Stimulated activated CD4-positive, alpha-beta T cell treated with anti-CD3 and anti-CD28 coated beads, Interleukin-15, amount 100 ng/mL, for 24 hours (primary cell): ENCODE measurements around the gene PAPPA.

ENCODE experiments used
- DNase-seq: peaks from one replicate; pipeline ENCODE4 v3.0.0-alpha.2; 2020

Gene PAPPA

GRCh38 chr9:116322521-116322920 lies 168.9 kb downstream of the PAPPA start:
- DNase-seq: no peak

- no peak for DNase-seq
Observed at GRCh38 chr9:116323012-116323411, 169.4 kb downstream of the PAPPA start.

GRCh38 chr9:116323571-116323970 lies 170.0 kb downstream of the PAPPA start:
- no peak for DNase-seq

DNA sequence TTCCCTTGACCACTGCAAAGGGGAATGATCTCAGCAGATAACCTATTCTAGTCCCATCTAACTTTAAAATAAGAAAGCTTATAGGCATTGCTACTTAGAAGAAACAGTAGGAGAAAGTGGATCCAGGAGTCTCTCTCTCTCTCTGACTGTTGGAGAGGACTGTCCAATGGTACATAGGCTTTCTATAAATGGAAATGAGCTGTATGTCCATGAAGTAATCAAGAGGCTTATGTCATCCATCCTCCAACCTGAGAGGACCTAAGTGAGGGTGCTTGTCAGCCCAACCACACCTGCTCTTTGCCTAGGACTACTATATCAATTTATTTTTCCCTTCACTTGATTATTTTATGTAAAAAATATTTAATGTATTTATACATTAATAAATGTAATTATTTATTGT lies 172.3 kb downstream of the PAPPA start:
- no peak for DNase-seq

GRCh38 chr9:116327701-116328405 lies 174.3 kb downstream of the PAPPA start:
- no peak for DNase-seq

- DNase-seq: no peak
Observed at GRCh38 chr9:116329470-116329869, 175.9 kb downstream of the PAPPA start.

- no peak for DNase-seq
Observed at GRCh38 chr9:116331241-116331640, 177.7 kb downstream of the PAPPA start.

GRCh38 chr9:116332090-116332489 lies 178.5 kb downstream of the PAPPA start:
- no peak for DNase-seq

DNA sequence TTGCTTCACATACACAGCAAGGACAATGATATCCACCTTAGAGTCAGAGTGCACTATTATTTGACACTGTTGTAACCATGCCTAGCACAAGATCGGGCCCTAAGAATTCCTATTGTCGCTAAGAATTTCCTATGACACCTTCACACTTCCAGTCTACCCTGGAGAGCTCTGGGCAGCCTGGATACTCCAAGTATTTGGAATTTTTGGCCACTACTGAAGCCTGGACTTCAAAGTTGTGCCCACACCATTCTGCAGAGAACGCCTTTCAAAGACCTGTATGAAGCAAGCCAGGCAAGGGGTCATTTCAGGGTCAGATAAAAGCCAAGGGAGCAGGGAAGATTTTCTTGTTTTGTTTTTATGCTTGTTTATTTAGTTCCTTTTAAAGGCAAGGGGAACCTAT lies 179.7 kb downstream of the PAPPA start:
- no peak for DNase-seq

- no peak for DNase-seq
Observed at GRCh38 chr9:116334546-116335150, 181.1 kb downstream of the PAPPA start.

- no peak for DNase-seq
Observed at GRCh38 chr9:116335392-116335791, 181.8 kb downstream of the PAPPA start.

DNA sequence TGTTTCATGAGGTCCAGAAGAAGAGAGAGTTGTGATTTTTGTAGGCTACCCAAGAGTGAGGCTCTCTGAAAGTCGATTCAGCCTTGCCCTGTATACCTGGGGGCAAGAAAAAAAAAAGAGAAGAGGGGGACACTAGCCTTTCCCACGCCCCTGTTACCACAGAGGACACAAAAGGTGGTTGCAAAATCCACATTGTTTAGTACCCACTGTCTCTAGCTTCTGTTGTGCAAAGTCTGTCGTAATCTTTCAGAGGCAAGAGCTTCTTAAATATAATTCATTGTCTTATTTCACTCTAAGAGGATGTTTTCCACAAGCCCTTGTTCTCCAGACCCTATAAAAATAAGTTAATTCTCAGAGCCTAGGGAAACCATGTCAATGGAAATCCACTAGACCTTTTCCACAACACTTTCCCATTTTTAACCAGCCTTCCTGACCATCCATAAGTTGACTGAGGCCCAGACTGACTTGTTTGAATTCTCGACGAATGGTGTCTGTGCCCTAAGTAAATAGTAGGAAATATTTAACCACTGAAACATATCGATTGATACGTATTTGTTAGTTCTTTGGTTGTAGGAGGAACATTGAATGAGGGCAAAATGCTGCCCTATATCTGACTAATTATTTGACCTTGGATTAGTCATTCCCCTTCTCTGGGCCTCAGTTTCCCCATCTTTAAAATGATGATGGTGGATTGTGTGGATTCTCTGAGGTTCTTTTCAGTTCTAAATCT lies 182.7 kb downstream of the PAPPA start:
- DNase-seq: no peak

DNA sequence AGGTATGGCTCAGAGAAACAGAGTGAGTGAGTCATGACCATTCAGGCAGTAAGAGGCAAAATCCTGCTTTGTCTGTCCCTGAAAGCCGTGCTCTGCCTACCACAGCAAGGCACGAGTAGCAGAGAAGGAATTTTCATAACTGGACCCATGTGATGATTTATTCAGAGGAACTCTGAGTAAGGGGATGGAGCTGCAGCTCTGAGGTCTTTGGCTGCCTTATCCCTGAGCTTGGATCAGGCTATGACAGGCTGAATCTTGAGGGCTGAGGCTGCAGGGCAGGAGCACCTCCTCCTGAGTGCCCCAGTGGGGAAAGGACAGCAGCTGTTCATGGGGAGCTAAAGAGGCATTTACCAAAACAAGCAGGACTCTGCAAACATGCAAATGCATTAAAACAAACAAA lies 183.4 kb downstream of the PAPPA start:
- DNase-seq: no peak

DNA sequence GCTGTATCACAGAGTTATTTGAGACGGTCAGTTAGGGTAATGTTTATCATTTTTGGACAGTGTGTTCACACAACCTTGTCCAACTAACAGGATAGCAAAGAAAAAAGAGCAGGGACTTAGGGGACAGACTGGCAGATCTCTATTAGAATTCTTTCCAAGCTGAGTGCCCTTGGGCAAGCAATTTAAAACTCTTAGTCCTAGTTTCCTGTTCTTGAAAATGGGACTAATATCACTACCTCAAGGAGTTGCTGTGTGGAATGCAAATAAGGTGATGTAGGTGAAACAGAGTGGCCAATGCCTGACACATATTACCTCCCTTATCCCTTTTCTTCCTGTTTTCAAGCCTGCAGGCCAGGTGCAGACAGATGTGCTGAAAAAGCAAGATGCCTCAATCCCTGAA lies 186.7 kb downstream of the PAPPA start:
- no peak for DNase-seq

DNA sequence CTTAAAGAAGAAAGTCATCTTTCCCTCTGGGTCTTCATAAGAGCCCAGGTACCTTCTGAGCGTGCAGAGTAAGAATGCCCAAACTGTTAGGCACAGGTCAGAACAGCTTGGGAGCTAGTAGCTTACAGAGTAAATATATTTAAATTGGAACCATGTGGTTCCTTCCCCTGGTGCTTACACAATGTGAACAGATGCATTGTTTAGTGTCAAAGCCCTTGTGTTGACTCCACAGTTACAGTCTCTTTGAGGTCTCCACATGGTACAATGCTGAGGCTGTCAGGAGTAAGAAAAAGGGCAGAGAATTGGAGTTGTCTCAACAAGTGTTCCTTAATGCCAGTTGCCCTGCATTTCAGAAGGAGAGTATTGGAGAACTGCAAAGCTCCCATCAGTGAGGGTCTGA lies 188.5 kb downstream of the PAPPA start:
- DNase-seq: no peak

- DNase-seq: no peak
Observed at GRCh38 chr9:116342941-116343340, 189.3 kb downstream of the PAPPA start.

- DNase-seq: no peak
Observed at GRCh38 chr9:116344416-116344815, 190.8 kb downstream of the PAPPA start.

DNA sequence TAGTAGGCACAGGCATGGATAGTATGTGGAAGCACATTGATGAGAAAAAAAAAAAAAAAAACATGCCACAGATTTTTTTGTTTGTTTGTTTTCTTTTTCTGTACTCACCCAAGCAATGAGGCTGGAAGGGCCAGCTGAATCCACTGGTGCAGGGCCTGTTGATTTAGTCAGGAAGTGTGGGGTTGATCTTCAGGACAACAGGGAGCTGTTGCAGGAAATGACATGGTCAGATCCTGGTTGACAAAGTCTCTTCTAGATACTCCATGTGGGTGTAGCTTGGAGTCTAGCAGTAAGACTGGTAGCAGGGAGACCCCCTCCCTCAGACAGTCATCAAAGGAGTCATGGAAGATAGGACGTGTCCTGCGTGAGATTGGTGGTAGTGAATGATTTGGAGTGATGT lies 191.8 kb downstream of the PAPPA start:
- no peak for DNase-seq

DNA sequence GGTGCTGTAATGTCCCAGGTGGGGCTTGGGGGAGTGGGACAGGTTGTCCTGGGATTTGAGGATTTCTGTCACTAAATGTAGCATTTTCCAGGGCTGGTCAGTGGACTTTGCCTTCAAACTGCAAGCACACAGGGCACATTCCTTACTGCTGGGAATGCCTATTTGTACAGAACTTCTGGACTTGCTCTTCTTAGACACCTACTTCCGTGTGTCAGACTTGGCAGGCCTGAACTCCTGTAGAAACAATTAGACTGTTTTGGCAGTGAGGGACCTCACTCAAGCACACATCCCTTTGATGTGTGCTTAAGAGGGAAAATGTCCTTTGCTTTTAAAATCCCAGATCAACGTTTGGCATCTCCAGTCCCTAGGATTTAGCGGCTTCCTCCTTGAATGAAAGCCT lies 192.2 kb downstream of the PAPPA start:
- DNase-seq: no peak

DNA sequence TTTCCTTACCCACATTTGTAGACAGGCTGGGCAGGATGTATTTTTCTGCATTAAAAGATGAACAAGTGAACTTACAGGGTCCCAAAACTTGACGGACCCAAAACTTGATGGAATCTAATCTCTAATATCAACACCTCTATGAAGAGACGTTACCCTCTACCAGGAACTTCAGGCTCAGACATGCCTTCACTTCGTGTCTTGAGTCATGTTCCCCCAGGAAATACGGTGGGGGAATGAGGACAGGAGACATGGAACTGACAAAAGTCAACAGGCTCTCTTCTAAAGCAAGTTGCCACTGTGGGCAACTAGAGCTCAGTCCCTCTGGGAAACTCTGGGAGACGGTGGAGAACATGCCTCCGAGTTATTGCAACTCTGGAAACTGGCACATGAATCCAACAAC lies 196.1 kb downstream of the PAPPA start:
- no peak for DNase-seq

- DNase-seq: no peak
Observed at GRCh38 chr9:116350213-116350612, 196.6 kb downstream of the PAPPA start.

DNA sequence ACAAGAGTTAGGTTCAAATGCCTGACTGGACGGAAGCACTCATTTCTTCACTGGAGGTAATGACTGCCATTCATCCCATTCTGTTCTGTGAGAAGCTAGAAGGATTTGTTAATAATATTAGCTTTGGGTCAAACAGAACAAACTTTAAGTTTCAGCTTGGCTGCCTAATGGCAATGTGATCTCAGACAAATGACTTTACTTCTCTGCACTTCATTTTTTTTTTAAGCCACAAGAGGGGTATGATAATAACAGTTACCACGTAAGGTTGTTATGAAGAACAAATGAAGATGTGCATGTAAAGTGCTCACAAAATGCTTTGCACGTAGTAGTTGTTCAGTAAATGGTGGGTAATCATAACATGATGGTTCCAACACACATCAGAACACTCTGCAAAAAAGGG lies 199.4 kb downstream of the PAPPA start:
- DNase-seq: no peak

- DNase-seq: no peak
Observed at GRCh38 chr9:116355153-116355921, 201.7 kb downstream of the PAPPA start.

GRCh38 chr9:116358251-116358650 lies 204.7 kb downstream of the PAPPA start:
- no peak for DNase-seq
